Subcutaneous adipose tissue (tissue), 4 donors: ENCODE results near the gene KCNT1. TPM values are rescaled to one million over a fixed set of nuclear protein-coding genes. Genes with fewer than 3 reads are reported as not detected.

Experiments
- CTCF ChIP-seq: fragments of 450-650 bp; IDR thresholded peaks from one replicate; pipeline ENCODE4 v1.5.1; 2016; ENCODE audit warnings: low read depth, mild to moderate bottlenecking, control low read depth, antibody characterized with exemption, moderate library complexity
- total RNA-seq, 4 donors: library from RNA; depleted of rRNA; stranded (reverse); fragments of >200 nt; gene quantifications; one replicate each; pipeline ENCODE4 v1.1.0, GENCODE V29; 2016

The KCNT1 gene
- total RNA-seq, 4 donors from 2014 or later = 0.33 to 0.51 TPM; not detected in 2

- TF ChIP-seq CTCF = no peak
Measured at GRCh38 chr9:135745686-135746324, 43.8 kb downstream of the KCNT1 start.

- TF ChIP-seq CTCF = no peak
Measured at GRCh38 chr9:135746565-135746964, 44.6 kb downstream of the KCNT1 start.

GRCh38 chr9:135747311-135747710 is 45.3 kb downstream of the KCNT1 start:
- no peak for TF ChIP-seq CTCF

- no peak for TF ChIP-seq CTCF
Measured at GRCh38 chr9:135748676-135749075, 46.7 kb downstream of the KCNT1 start.

- TF ChIP-seq CTCF = no peak
Measured at GRCh38 chr9:135749171-135750045, 47.4 kb downstream of the KCNT1 start.

GRCh38 chr9:135750786-135751185 is 48.8 kb downstream of the KCNT1 start:
- TF ChIP-seq CTCF = no peak

GRCh38 chr9:135751501-135751900 is 49.5 kb downstream of the KCNT1 start:
- TF ChIP-seq CTCF = no peak
